HepG2 (cell line): Measurements from ENCODE around the gene SLC16A5. TPM values are rescaled to one million over a fixed set of nuclear protein-coding genes. Genes with fewer than 3 reads are reported as not detected.

Experiments used
- ELK4 ChIP-seq: sonication (generic); formaldehyde crosslinking; IDR thresholded peaks from 2 replicates; pipeline ENCODE4 v1.9.0; 2021; ENCODE audit warnings: missing genetic modification reagents, borderline replicate concordance
- GPN1 ChIP-seq: sonication (generic); formaldehyde crosslinking; IDR thresholded peaks from 2 replicates; pipeline ENCODE4 v1.5.1; 2020; ENCODE audit warnings: missing genetic modification reagents, borderline replicate concordance
- HNRNPUL1 ChIP-seq: fragments of 200-400 bp; formaldehyde crosslinking; IDR thresholded peaks from 2 replicates; pipeline ENCODE4 v1.6.1; 2017; ENCODE audit warnings: low read depth, mild to moderate bottlenecking, low read length, moderate library complexity
- KDM5B ChIP-seq: sonication (generic); formaldehyde crosslinking; IDR thresholded peaks from 2 replicates; pipeline ENCODE4 v1.4.0; 2020; ENCODE audit warnings: missing genetic modification reagents, mild to moderate bottlenecking, borderline replicate concordance
- LBX2 ChIP-seq: sonication (generic); formaldehyde crosslinking; IDR thresholded peaks from 2 replicates; pipeline ENCODE4 v1.5.0; 2020; ENCODE audit warnings: missing genetic modification reagents, mild to moderate bottlenecking, borderline replicate concordance
- POGK ChIP-seq: sonication (generic); formaldehyde crosslinking; conservative IDR thresholded peaks from 2 replicates; pipeline ENCODE4 v1.8.0; 2022; ENCODE audit warnings: mild to moderate bottlenecking, moderate library complexity, missing genetic modification reagents
- PREB ChIP-seq: sonication (generic); formaldehyde crosslinking; IDR thresholded peaks from 2 replicates; pipeline ENCODE4 v1.4.0; 2020; ENCODE audit warnings: missing genetic modification reagents
- SMAD9 ChIP-seq: sonication (generic); formaldehyde crosslinking; IDR thresholded peaks from 2 replicates; pipeline ENCODE4 v1.5.1; 2020; ENCODE audit warnings: mild to moderate bottlenecking, missing genetic modification reagents
- SNAPC2 ChIP-seq: sonication (generic); formaldehyde crosslinking; IDR thresholded peaks from 2 replicates; pipeline ENCODE4 v1.8.1; 2022; ENCODE audit warnings: mild to moderate bottlenecking, missing genetic modification reagents
- SNAPC5 ChIP-seq: sonication (generic); formaldehyde crosslinking; IDR thresholded peaks from 2 replicates; pipeline ENCODE4 v1.8.1; 2023; ENCODE audit warnings: mild to moderate bottlenecking, missing genetic modification reagents, borderline replicate concordance
- SUZ12 ChIP-seq: fragments of 150-350 bp; IDR thresholded peaks from 2 replicates; pipeline ENCODE4 v1.6.1; 2014; ENCODE audit warnings: low read depth, low read length
- TMF1 ChIP-seq: sonication (generic); formaldehyde crosslinking; IDR thresholded peaks from 2 replicates; pipeline ENCODE4 v1.8.1; 2022; ENCODE audit warnings: low read depth, missing genetic modification reagents
- ZFAT ChIP-seq: sonication (generic); formaldehyde crosslinking; conservative IDR thresholded peaks from 2 replicates; pipeline ENCODE4 v1.8.1; 2023; ENCODE audit warnings: missing genetic modification reagents, inconsistent platforms
- ZFP62 ChIP-seq: sonication (generic); formaldehyde crosslinking; IDR thresholded peaks from 2 replicates; pipeline ENCODE4 v1.4.0; 2020; ENCODE audit warnings: missing genetic modification reagents
- ZMAT3 ChIP-seq: sonication (generic); formaldehyde crosslinking; conservative IDR thresholded peaks from 2 replicates; pipeline ENCODE4 v1.7.0; 2021; ENCODE audit warnings: missing genetic modification reagents
- ZNF124 ChIP-seq: sonication (generic); formaldehyde crosslinking; IDR thresholded peaks from 2 replicates; pipeline ENCODE4 v1.4.0; 2020; ENCODE audit warnings: missing genetic modification reagents
- ZNF354B ChIP-seq: sonication (generic); formaldehyde crosslinking; IDR thresholded peaks from 2 replicates; pipeline ENCODE4 v1.8.0; 2022; ENCODE audit warnings: mild to moderate bottlenecking, missing genetic modification reagents
- ZNF446 ChIP-seq: sonication (generic); formaldehyde crosslinking; IDR thresholded peaks from 2 replicates; pipeline ENCODE4 v1.5.0; 2020; ENCODE audit warnings: mild to moderate bottlenecking, missing genetic modification reagents
- ZNF501 ChIP-seq: sonication (generic); formaldehyde crosslinking; IDR thresholded peaks from 2 replicates; pipeline ENCODE4 v1.5.1; 2020; ENCODE audit warnings: mild to moderate bottlenecking, moderate library complexity, missing genetic modification reagents
- ZNF558 ChIP-seq: sonication (generic); formaldehyde crosslinking; IDR thresholded peaks from 2 replicates; pipeline ENCODE4 v1.9.0; 2022; ENCODE audit warnings: mild to moderate bottlenecking, missing genetic modification reagents, borderline replicate concordance
- ZNF572 ChIP-seq: sonication (generic); formaldehyde crosslinking; IDR thresholded peaks from 2 replicates; pipeline ENCODE4 v1.5.1; 2020; ENCODE audit warnings: mild to moderate bottlenecking, missing genetic modification reagents
- ZNF816 ChIP-seq: sonication (generic); formaldehyde crosslinking; IDR thresholded peaks from 2 replicates; pipeline ENCODE4 v1.8.0; 2022; ENCODE audit warnings: missing genetic modification reagents, mild to moderate bottlenecking, borderline replicate concordance
- ZNF883 ChIP-seq: sonication (generic); formaldehyde crosslinking; IDR thresholded peaks from 2 replicates; pipeline ENCODE4 v1.5.1; 2020; ENCODE audit warnings: mild to moderate bottlenecking, missing genetic modification reagents; ENCODE audit errors: not compliant biosample characterization
- polyA plus RNA-seq, 8 experiments: library from polyadenylated mRNA; depleted of rRNA in 3 of 8; stranded (reverse) in 7 of 8; unstranded in 1 of 8; fragments of >200 nt; fragmentation: Illumina TruSeq in 4 of 8; extraction: Trizol in 4 of 8; gene quantifications; 2 replicates each; pipeline versions ENCODE4 v1.2.1 to v1.2.3, GENCODE V29; 2011 to 2016; ENCODE audit warnings: low read depth in 4 of 8, missing spikeins in 1 of 8, mixed read lengths in 1 of 8; ENCODE audit not compliant: insufficient read depth in 1 of 8
- total RNA-seq, 5 experiments: library from RNA; depleted of rRNA; stranded (reverse); fragments of >200 nt; fragmentation: Illumina TruSeq; extraction: Trizol; gene quantifications; 2 replicates each; pipeline ENCODE4 v1.2.3, GENCODE V29; 2016; ENCODE audit warnings: low read depth in 1 of 5

Gene SLC16A5
- total and polyA plus RNA-seq, 2 of the 13 experiments (the other 11 are each of a cell fraction or from before 2014, with no cell fraction given): 0.69 to 5.6 TPM

- TF ChIP-seq ELK4 (CRISPR knock-in tag) (no peak), LBX2 (CRISPR knock-in tag) (peak; percentile 97), SNAPC5 (CRISPR knock-in tag) (no peak), ZNF816 (CRISPR knock-in tag) (no peak; the same call in 1 of the 2 replicates), ZFAT (no peak), ZNF572 (CRISPR knock-in tag) (peak; percentile 95), ZNF354B (CRISPR knock-in tag) (0 out of 2 replicates have a peak, but pooled peaks have one; percentile 55), POGK (CRISPR knock-in tag) (peak; percentile 74; the same call in 1 of the 2 replicates), GPN1 (CRISPR knock-in tag) (no peak), ZNF558 (CRISPR knock-in tag) (peak; percentile 72; the same call in 1 of the 2 replicates), ZFP62 (CRISPR knock-in tag) (no peak), KDM5B (peak; percentile 93; the same call in 1 of the 2 replicates), ZNF883 (CRISPR knock-in tag) (peak; percentile 83), SMAD9 (no peak), PREB (CRISPR knock-in tag) (no peak), ZMAT3 (CRISPR knock-in tag) (peak; percentile 93), SNAPC2 (0 out of 2 replicates have a peak, but pooled peaks have one; percentile 1), ZNF501 (peak; percentile 95), ZNF124 (CRISPR knock-in tag) (peak; percentile 83), HNRNPUL1 (no peak), ZNF446 (CRISPR knock-in tag) (peak; percentile 71; the same call in 1 of the 2 replicates), TMF1 (CRISPR knock-in tag) (no peak; the same call in 1 of the 2 replicates), SUZ12 (no peak)
These were observed 41.1 kb upstream of the SLC16A5 start, which contains the start of the genes ATP5PD and KCTD2 (continued) for GRCh38 chr17:75046407-75047289.
